Right lung (tissue), 5 donors: ENCODE results near the gene TLDC2. TPM values are rescaled to one million over a fixed set of nuclear protein-coding genes. Genes with fewer than 3 reads are reported as not detected.
"Not testable (repeated sequence)": the region's sequence is repeated elsewhere in the genome, so short reads cannot be mapped to it uniquely, and the experiment has no call there.

Experiments used
- DNase-seq, 2 donors: peaks; one replicate each; pipeline ENCODE4 v3.0.0-alpha.2; 2013
- polyA plus RNA-seq, 5 donors: library from polyadenylated mRNA; unstranded; fragments of 120-200 nt; gene quantifications; one replicate each; pipeline versions ENCODE4 v1.2.1 to v1.2.3, GENCODE V29; 2013; ENCODE audit warnings: inconsistent platforms in 1 of 5, low replicate concordance in 1 of 5; ENCODE audit not compliant: insufficient read length in 5 of 5, insufficient read depth in 1 of 5

Gene TLDC2
- polyA plus RNA-seq, 5 donors, result 0.43 to 1.8 (median 1.6) TPM

GRCh38 chr20:36866681-36867495 is 9.1 kb upstream of the TLDC2 start:
- DNase-seq, result no peak

- no peak for DNase-seq
These were observed 4.0 kb upstream of the TLDC2 start for GRCh38 chr20:36871640-36872570.

DNA sequence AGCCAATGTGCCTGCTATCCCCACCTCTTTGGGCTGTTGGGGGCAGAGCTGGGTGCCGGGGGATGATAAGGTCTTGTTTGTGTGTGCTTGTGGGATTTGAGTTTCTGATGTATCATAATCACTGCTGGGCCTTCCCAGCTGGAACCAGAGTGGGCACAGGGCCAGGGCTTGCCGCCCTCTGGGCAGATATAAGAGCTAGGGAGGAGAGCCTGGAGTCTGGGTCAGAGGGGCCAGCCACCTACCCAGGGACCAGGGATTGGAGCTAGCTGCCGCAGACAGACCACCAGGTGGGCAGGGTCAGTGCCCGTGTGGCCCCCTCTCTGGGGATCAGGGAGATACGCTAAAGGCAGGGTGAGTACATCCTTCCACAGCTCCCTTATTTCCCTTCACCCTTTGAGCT is 3.1 kb upstream of the TLDC2 start:
- DNase-seq, result no peak

GRCh38 chr20:36873498-36874189 is 2.3 kb upstream of the TLDC2 start:
- DNase-seq, result no peak

GRCh38 chr20:36875093-36875492 is 845 bp upstream of the TLDC2 start:
- DNase-seq, result not testable (repeated sequence)

DNA sequence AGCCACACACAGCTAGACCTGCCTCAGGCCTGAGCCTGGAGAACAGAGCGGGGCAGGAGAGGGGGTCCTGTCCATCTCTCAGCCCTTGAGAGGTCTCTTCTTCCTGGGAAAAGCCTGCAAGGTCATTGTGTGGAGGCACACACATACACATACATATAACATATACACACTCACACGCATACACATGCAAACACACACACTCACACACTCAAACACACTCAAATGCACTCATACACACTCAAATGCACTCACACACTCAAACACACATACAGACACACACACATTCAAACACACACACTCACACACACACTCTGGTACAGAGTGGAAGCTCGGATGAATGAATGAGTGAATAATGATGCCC is 515 bp downstream of the TLDC2 start:
- DNase-seq, result no peak

DNA sequence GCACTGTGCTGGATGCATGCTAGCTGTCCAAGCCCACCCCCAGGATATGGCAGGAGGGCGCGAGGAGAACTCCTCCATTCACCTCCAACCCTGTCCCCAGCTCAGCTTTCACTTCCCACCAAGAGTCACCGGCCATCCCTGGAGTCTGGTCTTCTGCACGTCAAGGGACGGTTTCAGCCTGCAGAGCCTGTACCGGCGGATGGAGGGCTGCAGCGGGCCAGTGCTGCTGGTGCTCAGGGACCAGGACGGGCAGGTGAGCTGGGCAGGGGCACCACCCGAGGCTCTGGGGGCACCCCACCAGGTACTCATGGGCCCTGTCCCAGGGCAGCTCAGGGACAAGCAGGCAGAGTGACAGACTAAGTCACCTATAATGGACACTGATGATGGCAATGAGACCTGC is 3.0 kb downstream of the TLDC2 start:
- no peak for DNase-seq

DNA sequence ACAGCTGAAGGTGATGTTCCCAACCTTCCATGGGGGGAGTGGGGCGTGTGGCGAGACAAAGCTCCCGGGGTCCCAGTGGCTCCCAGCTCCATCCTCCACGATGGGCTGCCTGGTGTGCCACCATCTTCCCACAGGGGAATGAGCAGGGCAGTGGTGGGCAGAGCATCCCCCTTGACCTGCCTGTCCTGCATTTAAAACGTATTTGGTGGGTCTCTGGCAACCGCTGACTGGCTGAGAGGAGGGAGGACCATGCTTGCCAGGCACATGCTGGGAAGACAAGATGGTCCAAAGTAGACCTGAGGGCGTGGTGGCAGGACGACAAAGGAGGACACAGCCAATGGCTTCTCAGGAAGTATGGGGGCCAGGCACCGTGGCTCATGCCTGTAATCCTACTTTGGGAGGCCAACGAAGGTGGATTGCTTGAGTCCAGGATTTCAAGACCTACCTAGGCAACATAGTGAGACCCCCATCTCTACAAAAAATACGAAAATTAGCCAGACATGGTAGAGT is 4.9 kb downstream of the TLDC2 start:
- no peak for DNase-seq

GRCh38 chr20:36881331-36881730 is 5.4 kb downstream of the TLDC2 start:
- DNase-seq, result no peak

- DNase-seq, result no peak
These were observed 6.0 kb downstream of the TLDC2 start for GRCh38 chr20:36881888-36882287.

- DNase-seq, result no peak
These were observed 8.1 kb downstream of the TLDC2 start for GRCh38 chr20:36883977-36884535.

DNA sequence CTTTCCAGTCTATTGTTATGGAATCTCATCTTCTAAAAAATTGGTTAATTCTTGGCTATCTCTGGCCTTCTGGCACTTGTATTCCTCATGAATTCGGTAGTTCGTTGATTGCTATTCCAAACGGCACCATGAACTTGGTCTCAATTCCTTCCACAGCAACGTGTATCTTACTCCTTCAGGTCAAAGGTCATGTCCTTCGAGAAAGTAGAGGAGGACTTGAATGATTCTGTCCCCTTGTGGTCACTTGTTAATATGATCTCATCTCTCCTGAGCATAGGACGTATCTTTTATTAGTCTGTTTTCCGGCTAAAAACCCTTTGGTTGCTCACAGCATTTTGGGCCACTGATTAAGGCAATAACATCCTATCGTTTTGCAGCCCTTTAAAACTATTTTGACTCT is 9.4 kb downstream of the TLDC2 start:
- no peak for DNase-seq

DNA sequence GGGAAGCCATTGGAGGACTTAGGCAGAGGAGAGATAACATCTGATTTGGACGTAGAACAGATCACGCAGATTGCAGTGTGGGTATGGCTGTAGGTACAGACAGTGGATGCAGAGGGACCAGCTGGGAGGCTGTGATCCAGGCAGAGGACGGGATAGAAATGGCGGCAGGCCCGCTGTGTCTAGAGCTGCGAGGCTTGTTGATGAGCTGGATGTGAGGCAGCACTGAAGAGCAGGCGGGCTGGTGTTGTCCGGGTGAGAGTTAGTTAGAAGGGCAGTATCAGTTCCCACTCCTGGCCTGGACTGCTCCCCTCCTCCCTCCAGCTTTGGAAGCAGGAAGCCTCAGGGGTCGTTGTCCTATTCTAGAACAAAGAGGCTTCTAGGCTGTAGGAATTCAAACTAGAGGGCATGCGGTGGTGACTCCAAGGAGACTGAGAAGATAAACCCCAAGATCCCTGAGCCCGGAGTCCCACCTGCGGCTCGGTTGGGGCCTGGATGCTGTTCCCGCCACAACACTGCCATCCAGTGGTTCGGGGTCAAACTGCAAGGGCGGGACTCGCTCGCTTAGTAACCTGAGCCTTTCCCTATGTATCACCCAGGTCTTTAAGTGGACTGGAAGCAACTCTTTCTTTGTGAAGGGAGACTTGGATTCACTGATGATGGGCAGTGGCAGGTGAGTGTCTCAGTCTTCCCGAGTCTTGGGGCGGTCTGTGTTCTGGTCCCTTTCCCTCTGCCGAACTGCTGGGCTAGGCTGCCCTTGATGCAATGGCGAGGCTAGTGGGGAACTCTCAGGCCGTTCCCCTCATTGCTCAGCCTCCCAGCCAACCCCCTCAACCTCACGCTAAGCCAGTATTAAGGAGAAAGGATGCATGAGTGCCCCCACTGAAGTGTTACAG is 11.2 kb downstream of the TLDC2 start:
- DNase-seq, result peak; percentile 62 to 75

GRCh38 chr20:36887752-36888090 is 11.8 kb downstream of the TLDC2 start:
- DNase-seq, result no peak

- no peak for DNase-seq
These were observed 13.1 kb downstream of the TLDC2 start for GRCh38 chr20:36888880-36889516.

DNA sequence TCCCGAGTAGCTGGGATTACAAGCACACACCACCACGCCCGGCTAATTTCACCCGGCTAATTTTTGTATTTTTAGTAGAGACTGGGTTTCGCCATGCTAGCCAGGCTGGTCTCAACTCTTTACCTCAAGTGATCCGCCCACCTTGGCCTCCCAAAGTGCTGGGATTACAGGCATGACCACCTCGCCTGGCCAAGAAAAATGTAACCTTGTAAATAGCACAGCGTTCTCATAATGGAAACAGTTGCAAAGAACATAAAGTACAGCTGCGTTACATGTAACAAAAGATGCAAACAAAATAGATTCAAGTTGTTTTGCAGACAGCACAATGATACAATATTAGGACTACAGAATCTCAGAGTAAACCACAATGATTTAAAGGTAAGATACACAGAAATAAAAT is 14.6 kb downstream of the TLDC2 start:
- DNase-seq, result no peak

GRCh38 chr20:36891211-36891610 is 15.3 kb downstream of the TLDC2 start:
- no peak for DNase-seq

GRCh38 chr20:36893801-36894200 is 17.9 kb downstream of the TLDC2 start:
- no peak for DNase-seq

DNA sequence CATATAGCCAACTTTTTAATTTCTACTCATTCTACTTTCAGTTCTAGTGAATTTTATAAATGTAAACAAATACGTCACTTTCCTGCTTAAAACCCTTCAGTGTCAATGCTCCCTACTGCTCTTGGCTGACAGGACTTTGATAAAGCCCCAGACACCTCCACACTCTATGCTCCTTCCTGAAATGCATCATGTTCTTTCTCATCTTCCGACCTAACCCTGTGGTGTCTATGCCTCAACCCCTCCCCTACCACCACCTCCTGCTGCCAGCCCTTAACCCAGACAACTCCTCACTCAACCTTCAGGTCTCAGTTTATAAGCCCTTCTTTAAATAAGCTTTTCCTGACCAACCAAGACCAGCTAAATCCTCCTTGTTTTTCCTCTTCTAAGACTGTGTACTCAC is 19.1 kb downstream of the TLDC2 start:
- DNase-seq, result no peak

DNA sequence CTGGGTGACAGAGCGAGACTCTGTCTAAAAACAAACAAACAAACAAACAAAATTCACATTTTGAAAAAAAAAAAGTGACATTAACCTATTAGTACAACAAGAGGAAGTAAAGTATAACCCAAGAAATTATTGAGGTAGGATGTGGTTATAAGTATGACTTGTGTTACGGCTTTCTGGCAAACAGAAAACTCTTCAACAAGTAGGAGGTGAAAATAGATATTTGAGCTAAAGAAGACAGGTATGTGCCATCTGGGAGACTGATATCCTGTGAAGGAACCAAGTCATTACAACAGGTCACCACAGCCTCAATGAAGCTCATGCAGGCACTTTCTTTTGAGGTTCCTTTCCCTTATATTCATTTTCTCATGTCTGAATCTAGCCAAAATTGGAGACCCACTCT is 28.8 kb downstream of the TLDC2 start:
- DNase-seq, result no peak
